ENCODE results near the gene CACNB2. TPM values are rescaled to one million over a fixed set of nuclear protein-coding genes. Genes with fewer than 3 reads are reported as not detected.

Gene CACNB2
- polyA plus RNA-seq, 1 of the 3 experiments (the other 2 are of a cell fraction) = 0.74 TPM

DNA sequence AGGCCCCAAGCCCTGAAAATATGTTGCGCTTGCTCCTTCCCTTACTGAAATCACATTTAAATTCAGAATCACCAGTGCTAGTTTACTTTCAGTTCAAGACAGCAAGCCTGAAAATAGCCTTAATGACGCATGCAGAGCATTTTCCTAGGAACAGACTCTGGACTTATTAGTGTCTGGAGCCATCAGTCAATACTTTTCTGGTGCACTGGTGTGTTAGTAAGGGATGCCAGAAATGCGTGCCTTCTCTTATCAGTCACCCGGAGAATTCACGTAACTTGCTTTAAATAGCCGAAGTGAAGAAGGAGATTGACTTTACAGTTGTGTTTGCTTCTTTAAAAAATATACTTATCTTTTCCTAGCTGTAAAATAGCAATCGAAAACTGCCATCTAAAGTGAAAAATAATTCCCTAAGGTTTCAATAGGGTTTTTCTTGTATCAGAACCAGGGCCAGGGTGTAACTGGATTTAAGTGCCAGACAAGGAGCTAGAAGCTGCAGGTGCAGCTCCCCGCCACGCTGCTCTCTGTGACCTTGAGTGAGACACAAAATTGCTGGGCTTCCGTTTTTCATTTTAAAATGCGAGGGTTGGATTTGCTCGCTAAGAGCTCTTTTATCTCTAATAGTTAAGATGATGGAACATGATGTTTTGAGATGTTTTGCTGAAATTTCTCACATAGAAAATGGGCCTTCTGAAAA is 333.3 kb downstream of the CACNB2 start:
- no peaks in the 10 kb centered on the region for H3K9me3 ChIP-seq
- H3K79me2 ChIP-seq (ENCODE audit: insufficient read depth) = no peaks in the 10 kb centered on the region
- no peak overlapping the region for H3K27ac ChIP-seq (ENCODE audit: low read depth in 2 of 2, low read length in 1 of 2)
- no peaks in the 10 kb centered on the region for H3K9me2 ChIP-seq
- H3F3A ChIP-seq (replicated peaks; ENCODE audit: insufficient read depth) = no peaks in the 10 kb centered on the region
- H3K4me1 ChIP-seq (ENCODE audit: control insufficient read depth in 1 of 2, insufficient read depth in 2 of 2, low read depth in 1 of 2, low read length in 1 of 2) = no peaks in the 10 kb centered on the region
- TF ChIP-seq EZH2phosphoT487 (IDR thresholded peaks at IDR 0.05; ENCODE audit: borderline replicate concordance, low read depth) (no peak), EP300 (IDR thresholded peaks at IDR 0.05; ENCODE audit: borderline replicate concordance in 1 of 2, low read depth in 1 of 2, low read length in 1 of 2) (no peak), RXRA (IDR thresholded peaks at IDR 0.05; ENCODE audit: borderline replicate concordance, low read depth) (no peak), YY1 (IDR thresholded peaks at IDR 0.05; ENCODE audit: low read depth) (no peak), FOXJ3 (CRISPR knock-in tag; IDR thresholded peaks at IDR 0.05) (no peak)
- CTCF ChIA-PET = interaction anchor here (1.0 kb wide), 1 partner anchor 317 kb away, joined by 3 read pairs; no protein-coding TSS in a partner anchor
- WGBS (ENCODE audit: low lambda C conversion rate) = 78% methylated on average over 12 of the region's 12 CpGs
- H2AFZ ChIP-seq (ENCODE audit: low read depth) = no peak overlapping the region
- H3K9ac ChIP-seq = no peak overlapping the region
- no peak overlapping the region for H3K4me2 ChIP-seq
- POLR2A ChIA-PET = interaction anchor here (0.6 kb wide), 1 partner anchor 10 kb away, joined by 3 read pairs; no protein-coding TSS in a partner anchor
- no peaks in the 10 kb centered on the region for H3K36me3 ChIP-seq (replicated peaks in 1 of 2; ENCODE audit: control insufficient read depth in 1 of 2, insufficient read depth in 2 of 2, low read length in 1 of 2)
- no peaks in the 10 kb centered on the region for H4K20me1 ChIP-seq (ENCODE audit: insufficient read depth)
- DNase-seq = no peak
- H3K27me3 ChIP-seq (ENCODE audit: insufficient read depth) = no peaks in the 10 kb centered on the region
- no peak overlapping the region for H3K4me3 ChIP-seq (ENCODE audit: low read depth in 2 of 2, low read length in 1 of 2)

DNA sequence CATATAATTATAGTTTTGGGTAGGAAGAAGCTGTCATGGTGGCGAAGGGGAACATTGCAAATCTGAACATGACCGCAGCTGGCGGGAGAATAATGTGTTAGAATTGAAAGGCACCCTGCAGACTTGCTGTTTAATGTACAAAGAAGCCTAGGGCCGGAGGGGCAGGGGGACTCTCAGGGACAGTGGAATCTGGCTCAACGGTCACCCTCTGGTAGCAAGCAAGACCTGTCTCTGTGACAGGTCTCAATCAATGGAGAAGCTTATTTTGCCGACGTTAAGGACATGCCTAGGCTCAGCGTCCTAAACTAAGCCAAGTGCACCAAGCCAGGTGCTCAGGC is 333.9 kb downstream of the CACNB2 start:
- Histone ChIP-seq H3F3A (replicated peaks; ENCODE audit: insufficient read depth) (no peaks in the 10 kb centered on the region), H3K79me2 (ENCODE audit: insufficient read depth) (no peaks in the 10 kb centered on the region), H3K27me3 (ENCODE audit: insufficient read depth) (no peaks in the 10 kb centered on the region), H2AFZ (ENCODE audit: low read depth) (no peak overlapping the region), H3K9me2 (no peaks in the 10 kb centered on the region), H3K27ac (ENCODE audit: low read depth in 2 of 2, low read length in 1 of 2) (no peak overlapping the region), H4K20me1 (ENCODE audit: insufficient read depth) (no peaks in the 10 kb centered on the region), H3K9me3 (no peaks in the 10 kb centered on the region), H3K4me2 (no peak overlapping the region), H3K36me3 (replicated peaks in 1 of 2; ENCODE audit: control insufficient read depth in 1 of 2, insufficient read depth in 2 of 2, low read length in 1 of 2) (no peaks in the 10 kb centered on the region), H3K9ac (no peak overlapping the region), H3K4me3 (ENCODE audit: low read depth in 2 of 2, low read length in 1 of 2) (no peak overlapping the region), H3K4me1 (ENCODE audit: control insufficient read depth in 1 of 2, insufficient read depth in 2 of 2, low read depth in 1 of 2, low read length in 1 of 2) (no peaks in the 10 kb centered on the region)
- POLR2A ChIA-PET = no interaction called here
- TF ChIP-seq POLR2AphosphoS5 (IDR thresholded peaks at IDR 0.05; ENCODE audit: low read depth, low read length) = no peak
- no peak for TF ChIP-seq RAD21 (IDR thresholded peaks at IDR 0.05; ENCODE audit: low read length)
- TF ChIP-seq RCOR1 (IDR thresholded peaks at IDR 0.05; ENCODE audit: low read length) = no peak
- TF ChIP-seq, protein P1, sequence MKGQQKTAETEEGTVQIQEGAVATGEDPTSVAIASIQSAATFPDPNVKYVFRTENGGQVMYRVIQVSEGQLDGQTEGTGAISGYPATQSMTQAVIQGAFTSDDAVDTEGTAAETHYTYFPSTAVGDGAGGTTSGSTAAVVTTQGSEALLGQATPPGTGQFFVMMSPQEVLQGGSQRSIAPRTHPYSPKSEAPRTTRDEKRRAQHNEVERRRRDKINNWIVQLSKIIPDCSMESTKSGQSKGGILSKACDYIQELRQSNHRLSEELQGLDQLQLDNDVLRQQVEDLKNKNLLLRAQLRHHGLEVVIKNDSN (IDR thresholded peaks at IDR 0.05; ENCODE audit: borderline replicate concordance, low read depth) = no peak
- no peak for TF ChIP-seq YY1 (IDR thresholded peaks at IDR 0.05; ENCODE audit: low read depth)
- TF ChIP-seq, protein P2, sequence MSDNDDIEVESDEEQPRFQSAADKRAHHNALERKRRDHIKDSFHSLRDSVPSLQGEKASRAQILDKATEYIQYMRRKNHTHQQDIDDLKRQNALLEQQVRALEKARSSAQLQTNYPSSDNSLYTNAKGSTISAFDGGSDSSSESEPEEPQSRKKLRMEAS (IDR thresholded peaks at IDR 0.05; ENCODE audit: low read depth) = no peak
- TF ChIP-seq SIN3A (IDR thresholded peaks at IDR 0.05; ENCODE audit: borderline replicate concordance, low read depth, low read length) = no peak
- TF ChIP-seq FOSL2 (IDR thresholded peaks at IDR 0.05; ENCODE audit: borderline replicate concordance, low read depth) = no peak
- no peak for TF ChIP-seq EZH2phosphoT487 (IDR thresholded peaks at IDR 0.05; ENCODE audit: borderline replicate concordance, low read depth)
- TF ChIP-seq NRF1 (IDR thresholded peaks at IDR 0.05; ENCODE audit: low read depth, low read length) = no peak
- TF ChIP-seq, protein P3, sequence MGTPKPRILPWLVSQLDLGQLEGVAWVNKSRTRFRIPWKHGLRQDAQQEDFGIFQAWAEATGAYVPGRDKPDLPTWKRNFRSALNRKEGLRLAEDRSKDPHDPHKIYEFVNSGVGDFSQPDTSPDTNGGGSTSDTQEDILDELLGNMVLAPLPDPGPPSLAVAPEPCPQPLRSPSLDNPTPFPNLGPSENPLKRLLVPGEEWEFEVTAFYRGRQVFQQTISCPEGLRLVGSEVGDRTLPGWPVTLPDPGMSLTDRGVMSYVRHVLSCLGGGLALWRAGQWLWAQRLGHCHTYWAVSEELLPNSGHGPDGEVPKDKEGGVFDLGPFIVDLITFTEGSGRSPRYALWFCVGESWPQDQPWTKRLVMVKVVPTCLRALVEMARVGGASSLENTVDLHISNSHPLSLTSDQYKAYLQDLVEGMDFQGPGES (IDR thresholded peaks at IDR 0.05; ENCODE audit: low read depth, low read length) = no peak
- TF ChIP-seq TEAD4 (IDR thresholded peaks at IDR 0.05; ENCODE audit: borderline replicate concordance, insufficient read depth) = no peak
- TF ChIP-seq, protein P4, sequence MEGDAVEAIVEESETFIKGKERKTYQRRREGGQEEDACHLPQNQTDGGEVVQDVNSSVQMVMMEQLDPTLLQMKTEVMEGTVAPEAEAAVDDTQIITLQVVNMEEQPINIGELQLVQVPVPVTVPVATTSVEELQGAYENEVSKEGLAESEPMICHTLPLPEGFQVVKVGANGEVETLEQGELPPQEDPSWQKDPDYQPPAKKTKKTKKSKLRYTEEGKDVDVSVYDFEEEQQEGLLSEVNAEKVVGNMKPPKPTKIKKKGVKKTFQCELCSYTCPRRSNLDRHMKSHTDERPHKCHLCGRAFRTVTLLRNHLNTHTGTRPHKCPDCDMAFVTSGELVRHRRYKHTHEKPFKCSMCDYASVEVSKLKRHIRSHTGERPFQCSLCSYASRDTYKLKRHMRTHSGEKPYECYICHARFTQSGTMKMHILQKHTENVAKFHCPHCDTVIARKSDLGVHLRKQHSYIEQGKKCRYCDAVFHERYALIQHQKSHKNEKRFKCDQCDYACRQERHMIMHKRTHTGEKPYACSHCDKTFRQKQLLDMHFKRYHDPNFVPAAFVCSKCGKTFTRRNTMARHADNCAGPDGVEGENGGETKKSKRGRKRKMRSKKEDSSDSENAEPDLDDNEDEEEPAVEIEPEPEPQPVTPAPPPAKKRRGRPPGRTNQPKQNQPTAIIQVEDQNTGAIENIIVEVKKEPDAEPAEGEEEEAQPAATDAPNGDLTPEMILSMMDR (IDR thresholded peaks at IDR 0.05) = no peak
- TF ChIP-seq EP300 (IDR thresholded peaks at IDR 0.05; ENCODE audit: borderline replicate concordance in 1 of 2, low read depth in 1 of 2, low read length in 1 of 2) = no peak
- TF ChIP-seq, protein P5, sequence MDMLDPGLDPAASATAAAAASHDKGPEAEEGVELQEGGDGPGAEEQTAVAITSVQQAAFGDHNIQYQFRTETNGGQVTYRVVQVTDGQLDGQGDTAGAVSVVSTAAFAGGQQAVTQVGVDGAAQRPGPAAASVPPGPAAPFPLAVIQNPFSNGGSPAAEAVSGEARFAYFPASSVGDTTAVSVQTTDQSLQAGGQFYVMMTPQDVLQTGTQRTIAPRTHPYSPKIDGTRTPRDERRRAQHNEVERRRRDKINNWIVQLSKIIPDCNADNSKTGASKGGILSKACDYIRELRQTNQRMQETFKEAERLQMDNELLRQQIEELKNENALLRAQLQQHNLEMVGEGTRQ (IDR thresholded peaks at IDR 0.05; ENCODE audit: borderline replicate concordance, low read depth, low read length) = no peak
- DNase-seq = no peak
- CTCF ChIA-PET = no interaction called here
- WGBS (ENCODE audit: low lambda C conversion rate) = 54% methylated on average over 8 of the region's 8 CpGs
